Measurements from ENCODE around the gene KL. TPM values are rescaled to one million over a fixed set of nuclear protein-coding genes. Genes with fewer than 3 reads are reported as not detected.

KL gene
- total RNA-seq, 4 donors from 2014 or later, result 0.60 to 3.4 (median 1.2) TPM

GRCh38 chr13:32997399-32997798 is 18.8 kb upstream of the KL start:
- DNase-seq, result no peak
- H3K27me3 ChIP-seq, result no peaks in the 10 kb centered on the region
- 79 to 85% methylated on average over 2 of the region's 2 CpGs for WGBS, 2 donors (ENCODE audit: low coverage in 1 of 2)
- H3K36me3 ChIP-seq, result no peaks in the 10 kb centered on the region
- no peak overlapping the region for H3K4me3 ChIP-seq
- H3K27ac ChIP-seq, result no peak overlapping the region
- no peaks in the 10 kb centered on the region for H3K9me3 ChIP-seq
- H3K4me1 ChIP-seq, result no peaks in the 10 kb centered on the region
- intact Hi-C loops (cut with DNase I; ENCODE audit: low total_unique reads), result no loop called here
- TF ChIP-seq POLR2AphosphoS5 (IDR thresholded peaks at IDR 0.05) (no peak), CTCF (IDR thresholded peaks at IDR 0.05) (no peak), EP300 (IDR thresholded peaks at IDR 0.05; ENCODE audit: low read depth) (no peak), POLR2A (IDR thresholded peaks at IDR 0.05) (no peak)
- in situ Hi-C loops (cut with MboI; ENCODE audit: low pct_ligation_motif_present in 1 of 4, low pct_unique_long_range_greater_than_20kb in 1 of 4, low sequenced_read_pairs in 3 of 4), result no loop called here

GRCh38 chr13:32998966-32999365 is 17.3 kb upstream of the KL start:
- no peaks in the 10 kb centered on the region for H3K36me3 ChIP-seq
- no peaks in the 10 kb centered on the region for H3K9me3 ChIP-seq
- no peak for DNase-seq
- H3K4me1 ChIP-seq, result peaks cover 0 to under 1% (median 0%) of the 10 kb centered on the region in 4 donors
- intact Hi-C loops (cut with DNase I; ENCODE audit: low total_unique reads), result no loop called here
- no peak overlapping the region for H3K4me3 ChIP-seq
- 75 to 78% methylated on average over 5 of the region's 5 CpGs for WGBS, 2 donors (ENCODE audit: low coverage in 1 of 2)
- TF ChIP-seq POLR2A (IDR thresholded peaks at IDR 0.05) (no peak), POLR2AphosphoS5 (IDR thresholded peaks at IDR 0.05) (no peak), EP300 (IDR thresholded peaks at IDR 0.05; ENCODE audit: low read depth) (no peak), CTCF (IDR thresholded peaks at IDR 0.05) (no peak)
- H3K27ac ChIP-seq, result no peak overlapping the region
- no peaks in the 10 kb centered on the region for H3K27me3 ChIP-seq
- in situ Hi-C loops (cut with MboI; ENCODE audit: low pct_ligation_motif_present in 1 of 4, low pct_unique_long_range_greater_than_20kb in 1 of 4, low sequenced_read_pairs in 3 of 4), result no loop called here

GRCh38 chr13:33000365-33000764 is 15.9 kb upstream of the KL start:
- DNase-seq, result no peak
- intact Hi-C loops (cut with DNase I; ENCODE audit: low total_unique reads) (no loop called here), in situ Hi-C loops (cut with MboI; ENCODE audit: low pct_ligation_motif_present in 1 of 4, low pct_unique_long_range_greater_than_20kb in 1 of 4, low sequenced_read_pairs in 3 of 4) (loop anchor here in 1 of 4 donors (25.0 kb wide), 1 partner anchor 413 kb away; the partner anchor contains the start of gene PDS5B)
- no peaks in the 10 kb centered on the region for H3K27me3 ChIP-seq
- 97 to 100% methylated on average over 1 of the region's 1 CpG for WGBS, 2 donors (ENCODE audit: low coverage in 1 of 2)
- H3K4me3 ChIP-seq, result no peak overlapping the region
- no peaks in the 10 kb centered on the region for H3K9me3 ChIP-seq
- H3K4me1 ChIP-seq, result peaks cover 0 to 3% (median 0%) of the 10 kb centered on the region in 4 donors
- H3K27ac ChIP-seq, result no peak overlapping the region
- H3K36me3 ChIP-seq, result no peaks in the 10 kb centered on the region
- TF ChIP-seq POLR2A (IDR thresholded peaks at IDR 0.05) (no peak), CTCF (IDR thresholded peaks at IDR 0.05) (no peak), EP300 (IDR thresholded peaks at IDR 0.05; ENCODE audit: low read depth) (no peak), POLR2AphosphoS5 (IDR thresholded peaks at IDR 0.05) (no peak)

GRCh38 chr13:33003458-33004019 is 12.7 kb upstream of the KL start:
- peaks cover 0 to 3% (median 0%) of the 10 kb centered on the region in 4 donors for H3K4me1 ChIP-seq
- TF ChIP-seq POLR2A (IDR thresholded peaks at IDR 0.05) (no peak), POLR2AphosphoS5 (IDR thresholded peaks at IDR 0.05) (no peak), CTCF (IDR thresholded peaks at IDR 0.05) (no peak), EP300 (IDR thresholded peaks at IDR 0.05; ENCODE audit: low read depth) (no peak)
- peaks cover 6 to 10% of the 10 kb centered on the region in 2 donors for H3K9me3 ChIP-seq
- H3K27ac ChIP-seq, result no peak overlapping the region
- H3K27me3 ChIP-seq, result no peaks in the 10 kb centered on the region
- 67 to 97% methylated on average over 1 to 2 of the region's 2 CpGs for WGBS, 2 donors (ENCODE audit: low coverage in 1 of 2)
- H3K36me3 ChIP-seq, result no peaks in the 10 kb centered on the region
- no peak overlapping the region for H3K4me3 ChIP-seq
- intact Hi-C loops (cut with DNase I; ENCODE audit: low total_unique reads) (no loop called here), in situ Hi-C loops (cut with MboI; ENCODE audit: low pct_ligation_motif_present in 1 of 4, low pct_unique_long_range_greater_than_20kb in 1 of 4, low sequenced_read_pairs in 3 of 4) (loop anchor here in 1 of 4 donors (25.0 kb wide), 1 partner anchor 416 kb away; the partner anchor contains the start of gene PDS5B)
- no peak for DNase-seq

Data from transverse colon (tissue), 4 donors.